GM21717 (cell line): Measurements from ENCODE around the gene KIF26B.
A peak's percentile ranks its signal among the peaks of the same experiment; 100 is the strongest.

ENCODE experiments used
- ATAC-seq: cut with Tn5 transposase; IDR thresholded peaks from one replicate; pipeline ENCODE4 v1.9.1; 2021; ENCODE audit warnings: mild to moderate bottlenecking, moderate library complexity; ENCODE audit not compliant: unreplicated experiment

KIF26B gene

DNA sequence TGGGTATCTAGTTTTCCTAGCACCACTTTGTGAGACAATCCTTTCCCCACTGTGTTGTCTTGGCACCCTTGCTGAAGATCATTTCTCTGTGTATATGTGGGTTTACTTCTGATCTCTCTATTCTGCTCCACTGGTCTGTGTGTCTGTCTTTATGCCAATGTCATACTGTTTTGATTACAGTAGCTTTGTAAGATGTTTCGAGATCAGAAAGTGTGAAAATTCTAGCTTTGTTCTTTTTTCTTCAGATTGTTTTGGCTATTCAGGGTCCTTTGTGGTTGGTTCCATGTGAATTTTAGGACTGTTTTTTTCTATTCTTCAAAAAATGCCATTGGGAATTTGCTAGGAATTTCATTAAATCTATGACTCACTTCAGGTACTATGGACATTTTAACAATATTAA, 116.2 kb downstream of the KIF26B start:
- no peak for ATAC-seq

GRCh38 chr1:245272676-245273075, 117.9 kb downstream of the KIF26B start:
- ATAC-seq = no peak

- ATAC-seq = no peak
Observed at GRCh38 chr1:245276445-245276844, 121.7 kb downstream of the KIF26B start.

GRCh38 chr1:245277276-245277675, 122.5 kb downstream of the KIF26B start:
- no peak for ATAC-seq

DNA sequence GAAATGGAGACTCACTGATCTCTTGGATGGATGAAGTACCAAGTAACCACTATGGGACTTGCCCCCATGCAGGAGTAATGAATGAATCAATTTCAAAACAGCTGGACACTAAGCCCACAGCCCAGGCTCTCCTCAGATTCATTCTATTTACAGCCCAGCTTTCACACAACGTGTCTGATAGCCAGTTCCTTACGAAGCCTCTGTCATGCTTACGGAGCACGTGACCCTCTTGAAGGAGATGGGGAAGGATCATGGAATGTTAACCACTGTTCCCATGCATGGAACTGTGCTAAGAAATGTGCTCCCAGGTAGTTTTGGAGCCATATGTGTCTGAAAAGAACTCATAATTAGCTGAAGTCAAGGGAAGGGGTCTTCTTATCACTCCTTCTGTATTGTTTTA, 124.1 kb downstream of the KIF26B start:
- no peak for ATAC-seq

DNA sequence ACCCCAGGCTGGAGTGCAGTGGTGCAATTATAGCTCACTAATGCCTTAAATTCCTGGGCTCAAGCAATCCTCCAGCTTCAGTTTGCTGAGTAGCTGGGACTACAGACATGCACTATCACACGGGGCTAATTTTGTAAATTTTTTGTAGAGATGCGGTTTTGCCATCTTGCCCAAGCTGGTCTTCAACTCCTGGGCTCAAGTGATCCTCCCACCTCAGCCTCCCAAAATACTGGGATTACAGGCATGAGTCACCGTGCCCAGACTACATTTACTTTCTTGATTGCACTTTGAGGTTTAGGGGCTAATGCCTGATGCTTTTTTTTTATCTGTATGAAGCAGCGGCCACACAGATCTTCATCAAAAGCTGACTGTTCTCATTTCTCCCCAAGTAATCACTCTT, 124.6 kb downstream of the KIF26B start:
- ATAC-seq = no peak

GRCh38 chr1:245283001-245283400, 128.2 kb downstream of the KIF26B start:
- ATAC-seq = no peak

DNA sequence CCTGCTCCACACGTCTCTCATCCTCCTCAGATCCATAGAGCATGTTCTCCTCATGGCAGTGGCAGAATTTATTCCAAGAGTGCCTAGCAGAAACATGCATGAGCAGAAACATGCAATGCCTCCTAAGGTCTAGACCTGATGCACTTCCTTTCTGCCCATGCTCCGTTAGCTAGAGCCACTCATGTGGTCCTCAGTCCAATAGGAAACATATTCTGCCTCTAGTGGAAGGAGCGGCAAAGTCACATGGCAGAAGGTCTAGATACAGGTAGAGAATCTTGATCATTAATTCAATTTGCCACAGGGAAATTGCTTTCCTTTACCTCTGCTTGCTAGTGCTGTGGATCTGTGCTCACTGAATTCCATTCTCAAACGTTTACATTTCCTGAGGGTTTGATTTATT, 130.4 kb downstream of the KIF26B start:
- ATAC-seq = no peak

- ATAC-seq = no peak
Observed at GRCh38 chr1:245288796-245289195, 134.0 kb downstream of the KIF26B start.

DNA sequence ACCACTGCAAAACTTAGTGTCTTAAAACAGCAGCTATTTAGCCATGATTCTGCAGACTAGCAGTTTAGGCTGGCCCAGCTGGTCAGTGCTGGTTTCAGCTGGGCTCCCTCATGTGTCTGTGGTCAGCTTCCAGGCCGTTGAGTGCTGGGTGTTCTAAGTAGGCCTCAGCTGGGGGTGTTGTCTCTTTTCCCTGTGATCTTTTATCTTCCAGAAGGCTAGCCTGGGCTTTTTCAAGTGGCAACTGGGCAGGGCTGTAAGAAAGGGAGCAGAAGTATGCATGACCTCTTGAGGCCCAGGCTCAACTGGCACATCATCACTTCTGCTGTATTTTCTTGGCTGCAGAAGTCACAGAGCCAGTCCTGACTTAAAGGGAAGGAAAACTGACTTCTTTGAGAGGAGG, 136.1 kb downstream of the KIF26B start:
- no peak for ATAC-seq

DNA sequence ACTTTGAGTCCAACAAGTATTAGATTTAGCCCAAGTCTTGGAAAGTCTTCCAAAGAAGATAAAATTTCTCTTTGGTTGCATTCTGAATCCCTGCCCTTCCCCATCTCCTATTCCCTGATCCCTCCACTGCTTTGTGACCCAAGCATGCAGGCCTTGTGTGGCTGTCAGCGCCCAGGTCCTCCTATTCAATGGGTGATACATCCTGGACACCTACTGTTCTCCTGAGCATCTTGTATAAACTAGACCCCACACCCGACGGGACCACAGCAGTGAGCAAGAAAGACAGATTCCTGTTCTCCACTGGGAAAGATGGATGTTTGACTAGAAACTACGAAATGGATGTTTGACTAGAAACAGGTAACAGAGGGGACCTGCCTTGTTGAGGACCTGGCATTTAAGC, 136.6 kb downstream of the KIF26B start:
- no peak for ATAC-seq

DNA sequence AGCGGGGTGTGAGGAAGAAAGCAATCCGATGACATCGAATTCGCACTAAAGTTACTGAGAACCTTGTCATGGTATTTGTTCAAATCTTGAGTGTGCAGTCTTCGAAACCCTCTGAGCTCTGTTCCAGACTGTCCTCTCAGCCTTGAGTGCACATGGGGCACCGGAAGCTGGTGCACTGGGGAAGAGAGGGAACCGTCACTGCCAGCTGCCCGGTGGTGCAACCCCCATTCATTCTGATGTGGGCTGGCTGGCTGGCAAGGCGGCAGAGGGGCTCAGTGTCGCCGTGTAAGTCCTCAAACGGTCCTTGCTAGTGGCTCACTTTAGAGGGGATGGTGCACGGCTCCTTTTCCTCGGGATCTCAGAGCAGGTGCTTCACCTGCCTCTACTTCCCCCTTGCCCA, 137.4 kb downstream of the KIF26B start:
- no peak for ATAC-seq

DNA sequence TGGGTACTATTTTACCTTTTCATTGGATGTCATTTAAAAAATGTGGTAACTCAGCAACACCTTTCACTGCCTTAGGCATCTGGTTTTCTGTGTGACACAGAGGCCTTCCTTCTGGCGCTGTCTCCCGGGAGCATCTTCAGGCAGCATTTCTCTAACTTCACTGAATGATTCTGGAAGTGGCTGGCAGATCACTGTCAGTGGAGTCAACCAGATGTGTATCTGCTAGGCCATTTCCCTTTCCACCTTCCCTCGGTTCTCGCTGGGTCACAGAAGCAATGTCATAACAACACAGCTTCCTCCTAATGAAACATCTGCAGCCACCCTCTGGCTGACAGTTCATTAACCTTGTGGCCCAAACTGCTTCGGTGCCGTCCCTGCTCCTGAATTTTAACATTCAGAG, 137.8 kb downstream of the KIF26B start:
- ATAC-seq = no peak

DNA sequence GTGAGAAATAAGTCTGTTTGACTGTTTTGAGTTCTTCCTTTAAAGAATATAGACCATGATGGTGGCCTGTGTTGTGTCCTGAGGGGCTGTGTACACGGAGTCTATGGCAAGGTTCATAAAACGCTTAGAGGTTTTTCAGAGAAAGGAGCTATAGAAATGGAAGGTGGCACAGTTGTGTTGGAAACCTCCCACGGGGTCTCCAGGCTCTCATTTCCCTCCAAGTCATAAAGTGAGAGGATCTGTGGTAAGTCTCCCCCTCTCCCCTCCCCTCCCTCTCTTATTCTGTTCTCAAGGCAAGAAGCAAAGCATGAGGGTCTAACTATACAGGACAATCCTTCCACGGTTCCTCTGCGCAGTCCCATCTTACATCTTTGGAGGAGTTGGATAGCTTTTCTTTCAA, 139.2 kb downstream of the KIF26B start:
- no peak for ATAC-seq

DNA sequence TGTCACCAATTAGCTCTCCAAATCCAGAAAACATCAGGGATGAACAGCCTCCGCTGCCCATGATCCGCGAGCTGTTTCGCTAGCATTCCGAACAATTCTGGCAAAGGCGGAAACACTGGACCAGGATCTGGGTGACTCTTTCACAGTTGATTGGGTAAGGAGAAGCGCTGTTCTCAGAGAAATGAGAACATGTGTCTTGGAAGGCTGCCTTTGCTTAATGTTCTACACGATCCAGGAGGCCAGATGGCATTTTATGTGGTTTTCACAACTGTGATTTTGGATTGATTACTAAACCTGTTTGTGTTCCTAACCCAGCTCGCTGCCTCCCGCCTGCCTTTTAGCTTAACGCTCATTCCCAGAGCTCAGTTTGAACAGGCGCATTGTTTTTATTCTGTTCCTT, 144.0 kb downstream of the KIF26B start:
- ATAC-seq = no peak

- no peak for ATAC-seq
Observed at GRCh38 chr1:245301162-245301580, 146.4 kb downstream of the KIF26B start.

GRCh38 chr1:245301921-245302320, 147.1 kb downstream of the KIF26B start:
- no peak for ATAC-seq

- ATAC-seq = no peak
Observed at GRCh38 chr1:245304698-245305097, 149.9 kb downstream of the KIF26B start.

DNA sequence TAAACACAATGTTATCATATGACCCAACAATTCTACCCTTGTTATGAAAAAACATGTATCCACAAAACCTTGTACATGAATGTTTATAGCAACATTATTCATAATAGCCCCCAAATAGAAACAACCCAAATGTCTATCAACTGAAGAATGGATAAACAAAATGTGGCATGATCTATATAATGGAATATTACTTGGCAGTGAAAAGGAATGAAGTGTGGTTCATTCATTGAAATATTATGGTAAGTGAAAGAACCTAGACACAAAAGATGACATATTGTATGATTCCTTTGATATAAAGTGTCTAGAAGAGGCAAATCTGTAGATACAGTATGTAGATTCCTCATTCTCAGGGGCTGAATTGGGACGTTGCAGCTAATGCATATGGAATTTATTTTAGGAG, 151.2 kb downstream of the KIF26B start:
- ATAC-seq = no peak

- ATAC-seq = no peak
Observed at GRCh38 chr1:245306628-245307410, 152.0 kb downstream of the KIF26B start.

- ATAC-seq = peak; percentile 61
Observed at GRCh38 chr1:245310571-245311531, 156.1 kb downstream of the KIF26B start.
